ENCODE data around the gene DCPS. TPM values are rescaled to one million over a fixed set of nuclear protein-coding genes. Genes with fewer than 3 reads are reported as not detected.
A peak's percentile ranks its signal among the peaks of the same experiment; 100 is the strongest.

DCPS gene
- total RNA-seq, 1 experiment from 2014 or later = 34.8 TPM

GRCh38 chr11:126290887-126291286 lies 13.0 kb upstream of the DCPS start:
- POLR2A ChIA-PET = interaction anchor here (0.6 kb wide), 1 partner anchor 8 kb away, joined by 11 read pairs; no protein-coding TSS in a partner anchor
- Histone ChIP-seq H3K27ac (ENCODE audit: low read length) (no peak overlapping the region), H3K4me3 (ENCODE audit: low read depth in 2 of 2, low read length in 2 of 2) (no peak overlapping the region), H3K4me1 (ENCODE audit: control insufficient read depth, insufficient read depth, low read length) (no peaks in the 10 kb centered on the region), H3K9me3 (ENCODE audit: control insufficient read depth, insufficient read depth, low read depth, low read length) (no peaks in the 10 kb centered on the region), H3K27me3 (ENCODE audit: control insufficient read depth, insufficient read depth, low read length) (no peaks in the 10 kb centered on the region), H3K36me3 (ENCODE audit: control insufficient read depth, insufficient read depth, low read length) (no peaks in the 10 kb centered on the region; the same call in 1 of the 2 replicates)
- BruUV-seq (replicated peaks) = no TSS peak
- CTCF ChIA-PET = no interaction called here
- TF ChIP-seq TCF7L2 (IDR thresholded peaks at IDR 0.05; ENCODE audit: low read depth, low read length) (no peak), SIN3A (IDR thresholded peaks at IDR 0.05; ENCODE audit: borderline replicate concordance, insufficient read depth, low read depth, low read length) (no peak), CTCF (IDR thresholded peaks at IDR 0.05) (no peak), REST (IDR thresholded peaks at IDR 0.05; ENCODE audit: insufficient read depth in 1 of 2, low read depth in 2 of 2, low read length in 1 of 2) (no peak)
- ATAC-seq (peak; percentile 11; the same call in 1 of the 2 replicates), DNase-seq (ENCODE audit: low read depth, low spot score) (no peak)
- in situ Hi-C loops (cut with HindIII; ENCODE audit: low pct_unique_long_range_greater_than_20kb, low sequenced_read_pairs) = no loop called here
- intact Hi-C loops (cut with micrococcal nuclease; ENCODE audit: unreplicated experiment) = no loop called here

- Histone ChIP-seq H3K27me3 (ENCODE audit: control insufficient read depth, insufficient read depth, low read length) (no peaks in the 10 kb centered on the region), H3K4me3 (ENCODE audit: low read depth in 2 of 2, low read length in 2 of 2) (no peak overlapping the region), H3K9me3 (ENCODE audit: control insufficient read depth, insufficient read depth, low read depth, low read length) (no peaks in the 10 kb centered on the region), H3K27ac (ENCODE audit: low read length) (no peak overlapping the region), H3K4me1 (ENCODE audit: control insufficient read depth, insufficient read depth, low read length) (no peaks in the 10 kb centered on the region), H3K36me3 (ENCODE audit: control insufficient read depth, insufficient read depth, low read length) (no peaks in the 10 kb centered on the region; the same call in 1 of the 2 replicates)
- intact Hi-C loops (cut with micrococcal nuclease; ENCODE audit: unreplicated experiment) (no loop called here), in situ Hi-C loops (cut with HindIII; ENCODE audit: low pct_unique_long_range_greater_than_20kb, low sequenced_read_pairs) (no loop called here)
- 0 out of 2 replicates have a peak, but pooled peaks have one; percentile 10 for ATAC-seq
- ChIA-PET CTCF (interaction anchor here (0.9 kb wide), 1 partner anchor 187 kb away, joined by 3 read pairs; no protein-coding TSS in a partner anchor), POLR2A (no interaction called here)
- TF ChIP-seq POLR2AphosphoS5 (IDR thresholded peaks at IDR 0.05; ENCODE audit: low read depth, low read length) (no peak), CTCF (IDR thresholded peaks at IDR 0.05) (no peak), TCF7L2 (IDR thresholded peaks at IDR 0.05; ENCODE audit: low read depth, low read length) (no peak), REST (IDR thresholded peaks at IDR 0.05; ENCODE audit: insufficient read depth in 1 of 2, low read depth in 2 of 2, low read length in 1 of 2) (no peak), SIN3A (IDR thresholded peaks at IDR 0.05; ENCODE audit: borderline replicate concordance, insufficient read depth, low read depth, low read length) (no peak)
- DNase-seq (ENCODE audit: low read depth, low spot score) = no peak
- TSS peak; percentile 23 for BruUV-seq (replicated peaks)
These were observed 10.1 kb upstream of the DCPS start for GRCh38 chr11:126293726-126294125.
